DND-41 (cell line): ENCODE measurements around the gene MAST4.

Experiments
- ATAC-seq: fragments of 200-7000 bp; cut with Tn5 transposase; 3 replicates; pipeline ENCODE4 v1.9.1; 2021; ENCODE audit warnings: low read depth; ENCODE audit not compliant: insufficient read depth
- DNase-seq: peaks from one replicate; pipeline ENCODE4 v3.0.0-alpha.2; 2020
- H2AFZ ChIP-seq: 2 replicates; pipeline ENCODE4 v1.6.0; 2012; ENCODE audit warnings: low read depth, low read length
- H3K27ac ChIP-seq: 2 replicates; pipeline ENCODE4 v1.5.1; 2012; ENCODE audit warnings: low read length, inconsistent platforms
- H3K27me3 ChIP-seq: fragments of 200-600 bp; sonication (generic); 2 replicates; pipeline ENCODE4 v1.6.0; 2012; ENCODE audit warnings: low read length, mild to moderate bottlenecking, inconsistent platforms; ENCODE audit not compliant: insufficient read depth, poor library complexity
- H3K36me3 ChIP-seq: 2 replicates; pipeline ENCODE4 v1.5.1; 2012; ENCODE audit warnings: low read length, inconsistent platforms; ENCODE audit not compliant: insufficient read depth
- H3K4me1 ChIP-seq: 2 replicates; pipeline ENCODE4 v1.5.1; 2012; ENCODE audit warnings: mild to moderate bottlenecking, low read length; ENCODE audit not compliant: insufficient read depth
- H3K4me2 ChIP-seq: 2 replicates; pipeline ENCODE4 v1.6.0; 2012; ENCODE audit warnings: mild to moderate bottlenecking, moderate library complexity, low read length, inconsistent platforms; ENCODE audit not compliant: insufficient read depth
- H3K4me3 ChIP-seq, 2 experiments: fragments of 200-600 bp in 1 of 2; shearing (Covaris generic) in 1 of 2; 2 replicates each; pipeline ENCODE4 v1.5.1; 2012 to 2016; ENCODE audit warnings: inconsistent platforms in 2 of 2, low read length in 2 of 2, mild to moderate bottlenecking in 2 of 2, low read depth in 1 of 2, moderate library complexity in 1 of 2
- H3K79me2 ChIP-seq: 2 replicates; pipeline ENCODE4 v1.6.0; 2012; ENCODE audit warnings: low read length, inconsistent platforms; ENCODE audit not compliant: insufficient read depth
- H3K9ac ChIP-seq: 2 replicates; pipeline ENCODE4 v1.6.0; 2012; ENCODE audit warnings: low read depth, mild to moderate bottlenecking, inconsistent platforms, low read length, moderate library complexity
- H3K9me3 ChIP-seq: 2 replicates; pipeline ENCODE4 v1.5.1; 2012; ENCODE audit warnings: low read length, moderate library complexity, mild to moderate bottlenecking, inconsistent platforms; ENCODE audit not compliant: insufficient read depth, severe bottlenecking
- H4K20me1 ChIP-seq: 2 replicates; pipeline ENCODE4 v1.6.0; 2012; ENCODE audit warnings: low read length; ENCODE audit not compliant: insufficient read depth
- EZH2 ChIP-seq: IDR thresholded peaks from 3 replicates; pipeline ENCODE4 v1.6.1; 2012; ENCODE audit warnings: borderline replicate concordance, low read depth, mild to moderate bottlenecking, moderate library complexity, low read length, inconsistent platforms; ENCODE audit not compliant: severe bottlenecking
- TF ChIP-seq, protein P1 (sequence below): IDR thresholded peaks from 2 replicates; pipeline ENCODE4 v1.5.1; 2012; ENCODE audit warnings: borderline replicate concordance, low read length, moderate library complexity, mild to moderate bottlenecking; ENCODE audit not compliant: poor library complexity, severe bottlenecking; ENCODE audit errors: extremely low read depth

MAST4 gene

DNA sequence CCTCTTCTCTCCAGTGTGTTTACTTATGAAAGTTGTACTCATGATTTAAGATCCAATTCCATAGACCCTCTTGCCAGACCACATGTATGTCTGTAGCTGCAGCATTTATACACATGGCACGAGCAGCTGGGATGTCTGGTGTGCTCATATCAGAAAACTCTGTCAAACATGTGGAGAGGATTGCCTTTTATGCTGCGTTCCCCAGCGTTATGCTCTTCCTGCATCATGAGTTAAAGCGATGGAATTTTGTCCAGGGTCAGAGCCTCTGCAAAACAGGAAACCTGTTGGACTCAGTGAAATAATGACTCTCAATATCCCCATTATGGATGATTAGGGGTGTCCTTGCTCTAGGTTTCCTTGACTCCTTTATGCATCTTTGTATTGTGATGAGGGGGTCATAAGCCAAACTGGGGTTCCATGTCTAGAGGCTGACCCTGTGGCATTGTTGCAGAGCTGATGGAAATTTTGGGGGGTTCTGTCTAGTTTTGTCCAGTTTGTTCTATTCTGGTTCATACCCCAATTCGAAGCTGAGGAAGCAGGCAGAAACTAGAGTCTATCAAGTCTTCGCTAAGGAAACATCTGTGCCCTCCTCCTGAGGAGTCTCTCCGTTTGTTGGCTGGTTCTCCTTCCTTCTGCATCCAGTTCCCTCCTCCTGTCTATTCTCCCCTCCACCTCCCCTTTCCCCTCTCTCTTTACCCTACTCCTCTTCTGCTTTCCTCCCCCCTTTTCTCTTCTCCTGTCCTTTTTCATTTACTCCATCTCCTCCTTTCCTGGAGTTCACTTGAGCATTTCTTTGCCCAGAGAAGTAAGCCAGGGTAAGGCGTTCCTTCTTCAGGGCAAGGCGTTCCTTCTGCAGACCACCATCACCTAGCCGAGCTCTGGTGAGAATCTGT, 252.8 kb downstream of the MAST4 start:
- Histone ChIP-seq H3K9me3 (no peaks in the 10 kb centered on the region), H2AFZ (no peak overlapping the region), H3K9ac (no peak overlapping the region), H4K20me1 (no peaks in the 10 kb centered on the region), H3K27ac (no peak overlapping the region), H3K27me3 (no peaks in the 10 kb centered on the region), H3K4me2 (no peak overlapping the region), H3K36me3 (peaks cover 4% of the 10 kb centered on the region; the same call in 1 of the 2 replicates), H3K4me3 (no peak overlapping the region), H3K79me2 (no peaks in the 10 kb centered on the region), H3K4me1 (peaks cover 19% of the 10 kb centered on the region)
- TF ChIP-seq, protein P1, sequence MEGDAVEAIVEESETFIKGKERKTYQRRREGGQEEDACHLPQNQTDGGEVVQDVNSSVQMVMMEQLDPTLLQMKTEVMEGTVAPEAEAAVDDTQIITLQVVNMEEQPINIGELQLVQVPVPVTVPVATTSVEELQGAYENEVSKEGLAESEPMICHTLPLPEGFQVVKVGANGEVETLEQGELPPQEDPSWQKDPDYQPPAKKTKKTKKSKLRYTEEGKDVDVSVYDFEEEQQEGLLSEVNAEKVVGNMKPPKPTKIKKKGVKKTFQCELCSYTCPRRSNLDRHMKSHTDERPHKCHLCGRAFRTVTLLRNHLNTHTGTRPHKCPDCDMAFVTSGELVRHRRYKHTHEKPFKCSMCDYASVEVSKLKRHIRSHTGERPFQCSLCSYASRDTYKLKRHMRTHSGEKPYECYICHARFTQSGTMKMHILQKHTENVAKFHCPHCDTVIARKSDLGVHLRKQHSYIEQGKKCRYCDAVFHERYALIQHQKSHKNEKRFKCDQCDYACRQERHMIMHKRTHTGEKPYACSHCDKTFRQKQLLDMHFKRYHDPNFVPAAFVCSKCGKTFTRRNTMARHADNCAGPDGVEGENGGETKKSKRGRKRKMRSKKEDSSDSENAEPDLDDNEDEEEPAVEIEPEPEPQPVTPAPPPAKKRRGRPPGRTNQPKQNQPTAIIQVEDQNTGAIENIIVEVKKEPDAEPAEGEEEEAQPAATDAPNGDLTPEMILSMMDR, result no peak
- no peak for TF ChIP-seq EZH2
- DNase-seq, result no peak
- 0 out of 3 replicates have a peak, but pooled peaks have one; percentile 24 for ATAC-seq

DNA sequence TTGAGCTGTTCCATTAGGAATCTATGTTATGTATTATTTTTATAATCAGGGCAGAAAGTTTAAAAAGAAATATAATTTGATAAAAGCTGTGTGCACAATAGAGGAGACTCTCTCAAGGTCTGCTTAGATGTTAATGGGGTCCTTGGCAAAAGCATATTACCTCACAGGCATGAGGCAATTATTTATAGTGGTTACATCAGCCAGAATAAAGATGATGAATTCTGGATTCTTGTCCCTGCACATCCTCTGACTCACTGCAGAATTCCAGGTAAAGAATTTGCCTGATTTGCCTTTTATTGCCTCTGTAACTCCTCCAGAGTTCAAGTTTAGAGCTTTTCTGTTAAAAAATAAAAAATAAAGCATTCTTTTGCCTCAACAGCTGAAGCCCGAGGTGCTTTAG, 253.6 kb downstream of the MAST4 start:
- Histone ChIP-seq H4K20me1 (no peaks in the 10 kb centered on the region), H3K4me3 (no peak overlapping the region), H3K79me2 (no peaks in the 10 kb centered on the region), H3K27ac (no peak overlapping the region), H3K9me3 (no peaks in the 10 kb centered on the region), H3K27me3 (no peaks in the 10 kb centered on the region), H3K4me1 (peaks cover 19% of the 10 kb centered on the region), H2AFZ (no peak overlapping the region), H3K36me3 (no peaks in the 10 kb centered on the region), H3K4me2 (no peak overlapping the region), H3K9ac (no peak overlapping the region)
- TF ChIP-seq, protein P1, result no peak
- TF ChIP-seq EZH2, result no peak
- ATAC-seq (peak; percentile 54; the same call in 1 of the 3 replicates), DNase-seq (no peak)

DNA sequence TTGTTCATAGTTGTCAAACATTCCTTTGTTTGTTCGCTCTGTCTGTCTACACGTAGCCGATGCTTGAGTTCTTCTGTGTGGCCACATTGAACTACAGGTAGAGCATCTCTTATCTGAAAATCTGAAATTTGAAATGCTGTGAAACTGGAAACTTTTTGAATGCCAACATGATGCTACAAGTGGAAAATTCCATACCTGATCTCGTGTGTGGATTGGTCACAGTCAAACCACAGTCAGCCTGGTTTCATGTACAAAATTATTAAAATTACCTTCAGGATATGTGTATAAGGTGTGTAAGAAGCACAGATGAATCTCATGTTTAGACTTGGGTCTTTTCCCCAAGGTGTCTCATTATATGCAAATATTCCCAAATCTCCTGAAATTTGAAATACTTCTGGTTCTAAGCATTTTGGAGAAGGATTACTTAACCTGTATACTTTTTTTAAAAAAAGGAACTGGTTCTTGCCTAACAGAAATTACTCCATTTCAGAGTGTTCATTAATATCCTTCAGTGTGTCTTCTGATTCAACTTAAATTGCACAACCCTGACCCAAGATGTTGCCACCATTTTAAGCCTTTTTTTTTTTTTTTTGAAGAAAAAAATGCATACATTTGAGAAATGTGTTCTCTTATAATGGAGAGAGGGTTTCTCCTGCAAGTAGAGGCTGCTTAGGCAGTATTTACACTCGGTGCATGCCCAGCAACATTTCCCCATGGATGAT, 254.3 kb downstream of the MAST4 start:
- Histone ChIP-seq H3K4me1 (peaks cover 19% of the 10 kb centered on the region), H3K4me3 (no peak overlapping the region), H3K27me3 (no peaks in the 10 kb centered on the region), H4K20me1 (no peaks in the 10 kb centered on the region), H3K79me2 (no peaks in the 10 kb centered on the region), H3K36me3 (no peaks in the 10 kb centered on the region), H3K9ac (no peak overlapping the region), H2AFZ (no peak overlapping the region), H3K27ac (no peak overlapping the region), H3K9me3 (no peaks in the 10 kb centered on the region), H3K4me2 (no peak overlapping the region)
- DNase-seq (no peak), ATAC-seq (no peak)
- TF ChIP-seq, protein P1, result no peak
- TF ChIP-seq EZH2, result no peak
